H1 (cell line): ENCODE results near the gene TIA1. TPM values are rescaled to one million over a fixed set of nuclear protein-coding genes. Genes with fewer than 3 reads are reported as not detected.

Experiments
- CTCF ChIA-PET: fragments of 300-600 bp; sonication (Branson Sonifier 250); formaldehyde crosslinking; loops from one replicate; lab custom pipeline; 2021; ENCODE audit not compliant: partially characterized antibody; lab: Charles Lee
- POLR2A ChIA-PET: fragments of 300-600 bp; sonication (Branson Sonifier 250); formaldehyde crosslinking; loops from one replicate; lab custom pipeline; 2021; ENCODE audit warnings: inconsistent platforms; ENCODE audit not compliant: partially characterized antibody; lab: Charles Lee
- DNase-seq, 2 experiments: peaks; one replicate each; pipeline versions ENCODE4 v3.0.0 to v3.0.0-alpha.2; 2010 to 2022; ENCODE audit warnings: low spot score in 2 of 2, low read depth in 1 of 2, mixed read lengths in 1 of 2
- FAIRE-seq: peaks from 2 replicates; lab custom pipeline; 2011; peaks lifted over from hg19 to GRCh38; lab: Jason Lieb, UNC
- H2AFZ ChIP-seq: 2 replicates; pipeline ENCODE4 v1.8.1; 2012; ENCODE audit warnings: low read length, inconsistent platforms
- H2AK5ac ChIP-seq: 2 replicates; pipeline ENCODE4 v1.6.1; 2013; ENCODE audit warnings: low read depth, low read length
- H2BK120ac ChIP-seq: replicated peaks from 2 replicates; pipeline ENCODE3; 2013; ENCODE audit warnings: low read depth, low read length, inconsistent platforms
- H2BK12ac ChIP-seq: 2 replicates; pipeline ENCODE4 v1.6.1; 2013; ENCODE audit warnings: low read depth, low read length
- H2BK15ac ChIP-seq: 2 replicates; pipeline ENCODE4 v1.6.1; 2013; ENCODE audit warnings: low read length
- H2BK20ac ChIP-seq: 2 replicates; pipeline ENCODE4 v1.6.1; 2013; ENCODE audit warnings: low read length
- H2BK5ac ChIP-seq: 2 replicates; pipeline ENCODE4 v1.6.1; 2013; ENCODE audit warnings: low read depth, low read length
- H3K14ac ChIP-seq: 2 replicates; pipeline ENCODE4 v1.6.1; 2013; ENCODE audit warnings: inconsistent platforms; ENCODE audit not compliant: insufficient read length
- H3K18ac ChIP-seq: 2 replicates; pipeline ENCODE4 v1.6.1; 2013; ENCODE audit warnings: low read length; ENCODE audit errors: extremely low read depth
- H3K23ac ChIP-seq: 2 replicates; pipeline ENCODE4 v1.6.1; 2013; ENCODE audit warnings: inconsistent platforms; ENCODE audit not compliant: insufficient read length
- H3K23me2 ChIP-seq: 2 replicates; pipeline ENCODE4 v1.6.1; 2013; ENCODE audit warnings: low read depth, low read length
- H3K27ac ChIP-seq: 2 replicates; pipeline ENCODE4 v1.6.1; 2011; ENCODE audit warnings: low read depth, low read length, inconsistent platforms
- H3K27me3 ChIP-seq, 4 experiments: replicated peaks in 1 of 4; 1 replicate in 1 of 4; 2 replicates in 3 of 4; pipeline versions ENCODE4 v1.6.1 to v1.8.1; 2011 to 2013; ENCODE audit warnings: low read length in 3 of 4, mild to moderate bottlenecking in 3 of 4, inconsistent platforms in 2 of 4, mixed read lengths in 2 of 4, moderate library complexity in 1 of 4; ENCODE audit not compliant: control insufficient read depth in 3 of 4, insufficient read depth in 3 of 4; ENCODE audit errors: extremely low read depth in 1 of 4
- H3K36me3 ChIP-seq, 4 experiments: 2 replicates each; pipeline versions ENCODE4 v1.6.1 to v1.8.1; 2011 to 2013; ENCODE audit warnings: mild to moderate bottlenecking in 4 of 4, low read length in 3 of 4, moderate library complexity in 2 of 4, control low read depth in 1 of 4, inconsistent platforms in 1 of 4; ENCODE audit not compliant: insufficient read depth in 4 of 4, control insufficient read depth in 2 of 4
- H3K4ac ChIP-seq: replicated peaks from 2 replicates; pipeline ENCODE3; 2013; ENCODE audit warnings: low read length, low read depth, mixed read lengths, inconsistent platforms; ENCODE audit not compliant: insufficient read length
- H3K4me1 ChIP-seq, 4 experiments: replicated peaks in 1 of 4; 1 replicate in 1 of 4; 2 replicates in 3 of 4; pipeline versions ENCODE4 v1.6.1 to v1.8.1; 2011 to 2013; ENCODE audit warnings: low read length in 3 of 4, inconsistent platforms in 2 of 4, mixed read lengths in 1 of 4; ENCODE audit not compliant: insufficient read depth in 4 of 4, control insufficient read depth in 3 of 4
- H3K4me2 ChIP-seq, 2 experiments: 2 replicates each; pipeline versions ENCODE4 v1.6.1 to v1.8.1; 2011 to 2013; ENCODE audit warnings: low read depth in 2 of 2, low read length in 2 of 2, control low read depth in 1 of 2, inconsistent platforms in 1 of 2, mild to moderate bottlenecking in 1 of 2; ENCODE audit not compliant: insufficient read depth in 1 of 2
- H3K4me3 ChIP-seq, 4 experiments: fragments of 200-600, 300-600 bp in 1 of 4; sonication (generic), shearing (Covaris generic), sonication (Bioruptor Twin) in 1 of 4; 2 replicates each; pipeline versions ENCODE4 v1.5.1 to v1.8.1; 2011 to 2016; ENCODE audit warnings: low read length in 4 of 4, low read depth in 3 of 4, control low read depth in 2 of 4, inconsistent platforms in 2 of 4, mild to moderate bottlenecking in 2 of 4, mixed read lengths in 1 of 4, moderate library complexity in 1 of 4; ENCODE audit not compliant: insufficient read depth in 2 of 4; ENCODE audit errors: extremely low read depth in 1 of 4
- H3K56ac ChIP-seq: replicated peaks from 2 replicates; pipeline ENCODE3; 2013; ENCODE audit warnings: low read depth, mild to moderate bottlenecking, mixed read lengths, low read length, inconsistent platforms; ENCODE audit not compliant: insufficient read length
- H3K79me1 ChIP-seq: 2 replicates; pipeline ENCODE4 v1.6.1; 2013; ENCODE audit warnings: low read depth, low read length, control low read depth
- H3K79me2 ChIP-seq, 2 experiments: 2 replicates each; pipeline versions ENCODE4 v1.6.1 to v1.8.1; 2012 to 2013; ENCODE audit warnings: low read length in 2 of 2, mild to moderate bottlenecking in 2 of 2, inconsistent platforms in 1 of 2; ENCODE audit not compliant: insufficient read depth in 2 of 2, control insufficient read depth in 1 of 2
- H3K9ac ChIP-seq, 4 experiments: replicated peaks in 1 of 4; 1 replicate in 1 of 4; 2 replicates in 3 of 4; pipeline versions ENCODE4 v1.6.1 to v1.8.1; 2011 to 2013; ENCODE audit warnings: low read depth in 3 of 4, low read length in 3 of 4, control low read depth in 2 of 4, mild to moderate bottlenecking in 2 of 4, moderate library complexity in 2 of 4, inconsistent platforms in 1 of 4; ENCODE audit errors: extremely low read depth in 1 of 4
- H3K9me3 ChIP-seq, 2 experiments: 2 replicates each; pipeline versions ENCODE4 v1.6.1 to v1.8.1; 2012 to 2013; ENCODE audit warnings: mild to moderate bottlenecking in 2 of 2, moderate library complexity in 2 of 2, control low read depth in 1 of 2, inconsistent platforms in 1 of 2, low read depth in 1 of 2, low read length in 1 of 2, mixed read lengths in 1 of 2; ENCODE audit not compliant: insufficient read depth in 2 of 2
- H4K20me1 ChIP-seq, 2 experiments: replicated peaks in 1 of 2; 2 replicates each; pipeline versions ENCODE3 to v1.8.1; 2011 to 2013; ENCODE audit warnings: inconsistent platforms in 2 of 2, low read length in 2 of 2, mild to moderate bottlenecking in 1 of 2; ENCODE audit not compliant: insufficient read depth in 2 of 2, control insufficient read depth in 1 of 2
- H4K5ac ChIP-seq: 2 replicates; pipeline ENCODE4 v1.6.1; 2013; ENCODE audit warnings: low read length, low read depth, mixed read lengths, inconsistent platforms; ENCODE audit not compliant: insufficient read length
- H4K8ac ChIP-seq: 2 replicates; pipeline ENCODE4 v1.8.0; 2013; ENCODE audit warnings: mild to moderate bottlenecking, moderate library complexity, low read length, inconsistent platforms; ENCODE audit not compliant: insufficient read depth; ENCODE audit errors: extremely low read depth
- H4K91ac ChIP-seq: replicated peaks from 2 replicates; pipeline ENCODE3; 2013; ENCODE audit warnings: low read length, mixed read lengths, inconsistent platforms; ENCODE audit not compliant: insufficient read length
- CREB1 ChIP-seq: IDR thresholded peaks from 2 replicates; pipeline ENCODE4 v1.6.1; 2012; ENCODE audit warnings: inconsistent platforms
- TEAD4 ChIP-seq: IDR thresholded peaks from 2 replicates; pipeline ENCODE4 v1.6.1; 2012; ENCODE audit warnings: low read depth, low read length, inconsistent platforms, mixed read lengths
- WGBS, 2 experiments: shearing (Covaris generic) in 1 of 2; methylation state at CpG; one replicate each; pipeline versions ENCODE4 v1.1.6 to v1.1.7; 2013 to 2015; ENCODE audit warnings: low lambda C conversion rate in 2 of 2, mixed read lengths in 2 of 2, inconsistent platforms in 1 of 2, low coverage in 1 of 2, missing lambda C conversion rate in 1 of 2; ENCODE audit not compliant: insufficient replicate concordance in 2 of 2, insufficient coverage in 1 of 2, insufficient read length in 1 of 2; ENCODE audit errors: extremely low coverage in 1 of 2, missing lambda C conversion rate in 1 of 2; 5-methylcytosine and 5-hydroxymethylcytosine counted together
- polyA plus RNA-seq, 7 experiments: library from polyadenylated mRNA; depleted of rRNA in 3 of 7; stranded (reverse) in 5 of 7; unstranded in 2 of 7; fragments of >200 nt in 5 of 7; fragments of 200-250 nt in 2 of 7; gene quantifications; 1 replicate in 5 of 7; 2 replicates in 1 of 7; 4 replicates in 1 of 7; pipeline versions ENCODE4 v1.2.1 to v1.2.3, GENCODE V29; 2011 to 2013; ENCODE audit warnings: missing spikeins in 2 of 7, mixed read lengths in 2 of 7
- total RNA-seq: library from RNA; stranded (reverse); fragmentation: NEBNext Ultra II Directional; extraction: Animal tissue kit (Norgen Biotek cat#: 25700); gene quantifications from 2 replicates; pipeline ENCODE4 v1.2.1, GENCODE V29; 2021

TIA1 gene
- total and polyA plus RNA-seq, 2 of the 8 experiments (the other 6 are each of a cell fraction or from before 2014, with no cell fraction given), result 58.6 to 181 TPM

- H3K79me1 ChIP-seq, result no peaks in the 10 kb centered on the region
- H3K23ac ChIP-seq, result no peak overlapping the region
- H3K4me2 ChIP-seq, result no peak overlapping the region
- no peaks in the 10 kb centered on the region for H3K79me2 ChIP-seq
- no peak overlapping the region for H4K91ac ChIP-seq
- no peak overlapping the region for H3K27ac ChIP-seq
- no peak for TF ChIP-seq CREB1
- TF ChIP-seq TEAD4, result no peak
- H3K4me3 ChIP-seq, result no peak overlapping the region
- WGBS, 2 experiments, result 94% methylated on average over 8 of the region's 8 CpGs; no CpG with 5 or more reads in 1 of the 2 experiments
- H3K14ac ChIP-seq, result no peak overlapping the region
- DNase-seq (no peak), FAIRE-seq (no peak)
- H3K4me1 ChIP-seq, result no peaks in the 10 kb centered on the region; a peak in 1 of 7 replicates
- no peak overlapping the region for H3K9ac ChIP-seq
- no peak overlapping the region for H2AK5ac ChIP-seq
- no peak overlapping the region for H2BK20ac ChIP-seq
- H3K9me3 ChIP-seq, result no peaks in the 10 kb centered on the region
- H3K18ac ChIP-seq, result no peak overlapping the region
- peaks cover 0 to 1% (median 0%) of the 10 kb centered on the region in 4 experiments; a peak in 1 of 8 replicates for H3K36me3 ChIP-seq
- POLR2A ChIA-PET, result interaction anchor here (1.6 to 2.5 kb wide), 6 partner anchors 9 to 36 kb away, joined by 3 to 9 read pairs (median 4); partner anchors contain the start of gene C2orf42
- no peak overlapping the region for H2BK5ac ChIP-seq
- no peaks in the 10 kb centered on the region for H3K23me2 ChIP-seq
- CTCF ChIA-PET, result no interaction called here
- peaks cover 0 to 1% of the 10 kb centered on the region in 2 experiments for H4K20me1 ChIP-seq
- no peak overlapping the region for H3K56ac ChIP-seq
- H4K5ac ChIP-seq, result no peak overlapping the region
- no peak overlapping the region for H4K8ac ChIP-seq
- no peak overlapping the region for H2BK15ac ChIP-seq
- H2BK12ac ChIP-seq, result no peak overlapping the region
- H3K27me3 ChIP-seq, result no peaks in the 10 kb centered on the region
- H3K4ac ChIP-seq, result no peak overlapping the region
- H2AFZ ChIP-seq, result no peak overlapping the region
- H2BK120ac ChIP-seq, result no peak overlapping the region
Measured at GRCh38 chr2:70204452-70204851, 44.0 kb downstream of the TIA1 start.
